ENCODE results near the gene ANKMY1.

ANKMY1 gene

GRCh38 chr2:240590681-240591111 is 32.9 kb upstream of the ANKMY1 start:
- no peak overlapping the region for H3K4me3 ChIP-seq (ENCODE audit: low read depth, low read length)
- H3K4me1 ChIP-seq (ENCODE audit: control insufficient read depth, insufficient read depth, low read length): peaks cover 7% of the 10 kb centered on the region
- POLR2A ChIA-PET: no interaction called here
- H3K36me3 ChIP-seq (ENCODE audit: control insufficient read depth in 2 of 2, insufficient read depth in 1 of 2, low read length in 2 of 2): peaks cover 5 to 53% of the 10 kb centered on the region in 2 experiments; a peak in 2 of 3 replicates
- TF ChIP-seq SCRT1 (tag by site-specific recombination; IDR thresholded peaks at IDR 0.05; ENCODE audit: borderline replicate concordance) (0 out of 2 replicates have a peak, but pooled peaks have one; percentile 13), ZNF449 (tag by site-specific recombination; IDR thresholded peaks at IDR 0.05) (no peak), SCRT2 (tag by site-specific recombination; IDR thresholded peaks at IDR 0.05) (peak; percentile 42), ZBTB8A (tag by site-specific recombination; IDR thresholded peaks at IDR 0.05) (no peak)
- no peaks in the 10 kb centered on the region for H3K9me3 ChIP-seq (ENCODE audit: control insufficient read depth, insufficient read depth, low read depth, low read length)
- no peak overlapping the region for H3K27ac ChIP-seq (ENCODE audit: extremely low read depth, low read depth, low read length)
- CTCF ChIA-PET: no interaction called here

- Histone ChIP-seq H3K4me1 (ENCODE audit: control insufficient read depth, insufficient read depth, low read length) (peaks cover 12% of the 10 kb centered on the region), H3K9me3 (ENCODE audit: control insufficient read depth, insufficient read depth, low read depth, low read length) (no peaks in the 10 kb centered on the region), H3K36me3 (ENCODE audit: control insufficient read depth in 2 of 2, insufficient read depth in 1 of 2, low read length in 2 of 2) (peaks cover 5 to 48% of the 10 kb centered on the region in 2 experiments; a peak in 2 of 3 replicates), H3K27ac (ENCODE audit: extremely low read depth, low read depth, low read length) (no peak overlapping the region), H3K4me3 (ENCODE audit: low read depth, low read length) (no peak overlapping the region)
- TF ChIP-seq ZNF223 (tag by site-specific recombination; IDR thresholded peaks at IDR 0.05): no peak
- ChIA-PET CTCF (no interaction called here), POLR2A (interaction anchor here (1.3 kb wide), 1 partner anchor 10 kb away, joined by 5 read pairs; no protein-coding TSS in a partner anchor)
Observed at GRCh38 chr2:240589850-240590525, 32.2 kb upstream of the ANKMY1 start.

- H3K9me3 ChIP-seq (ENCODE audit: control insufficient read depth, insufficient read depth, low read depth, low read length): no peaks in the 10 kb centered on the region
- no peak overlapping the region for H3K4me3 ChIP-seq (ENCODE audit: low read depth, low read length)
- peaks cover 5 to 51% of the 10 kb centered on the region in 2 experiments; a peak in 2 of 3 replicates for H3K36me3 ChIP-seq (ENCODE audit: control insufficient read depth in 2 of 2, insufficient read depth in 1 of 2, low read length in 2 of 2)
- ChIA-PET POLR2A (interaction anchor here (1.2 to 1.3 kb wide), 2 partner anchors 9 to 28 kb away, joined by 5 read pairs; no protein-coding TSS in a partner anchor), CTCF (interaction anchor here (0.6 to 5.5 kb wide), 2 partner anchors 21 to 23 kb away, joined by 3 to 34 read pairs; no protein-coding TSS in a partner anchor)
- H3K4me1 ChIP-seq (ENCODE audit: control insufficient read depth, insufficient read depth, low read length): peaks cover 13% of the 10 kb centered on the region
- no peak overlapping the region for H3K27ac ChIP-seq (ENCODE audit: extremely low read depth, low read depth, low read length)
- no peak for TF ChIP-seq YY1 (tag by site-specific recombination; IDR thresholded peaks at IDR 0.05)
- TF ChIP-seq KLF9 (tag by site-specific recombination; IDR thresholded peaks at IDR 0.05; ENCODE audit: low read depth): no peak
- TF ChIP-seq TRIM28 (IDR thresholded peaks at IDR 0.05; ENCODE audit: borderline replicate concordance, low read length): no peak
- TF ChIP-seq ZNF169 (tag by site-specific recombination; IDR thresholded peaks at IDR 0.05): no peak
- peak; percentile 46; the same call in 1 of the 2 replicates for TF ChIP-seq ZNF600 (tag by site-specific recombination; IDR thresholded peaks at IDR 0.05)
- TF ChIP-seq GLIS2 (tag by site-specific recombination; IDR thresholded peaks at IDR 0.05): no peak
- no peak for TF ChIP-seq HOXC10 (CRISPR knock-in tag; IDR thresholded peaks at IDR 0.05)
- no peak for TF ChIP-seq ZNF23 (tag by site-specific recombination; IDR thresholded peaks at IDR 0.05; ENCODE audit: borderline replicate concordance)
- no peak for TF ChIP-seq ZNF121 (tag by site-specific recombination; IDR thresholded peaks at IDR 0.05)
- TF ChIP-seq ZNF266 (tag by site-specific recombination; IDR thresholded peaks at IDR 0.05; ENCODE audit: low read depth): no peak
- TF ChIP-seq ZNF747 (tag by site-specific recombination; IDR thresholded peaks at IDR 0.05): no peak
- 0 out of 2 replicates have a peak, but pooled peaks have one; percentile 31 for TF ChIP-seq ZBTB17 (tag by site-specific recombination; IDR thresholded peaks at IDR 0.05)
- TF ChIP-seq ZNF654 (tag by site-specific recombination; IDR thresholded peaks at IDR 0.05; ENCODE audit: low read depth): no peak
- no peak for TF ChIP-seq PRDM10 (tag by site-specific recombination; IDR thresholded peaks at IDR 0.05)
- TF ChIP-seq GFI1B (tag by site-specific recombination; IDR thresholded peaks at IDR 0.05): no peak
- no peak for TF ChIP-seq ZNF571 (tag by site-specific recombination; IDR thresholded peaks at IDR 0.05)
- no peak for TF ChIP-seq MEIS1 (CRISPR knock-in tag; IDR thresholded peaks at IDR 0.05; ENCODE audit: borderline replicate concordance)
- no peak for TF ChIP-seq ZNF623 (tag by site-specific recombination; IDR thresholded peaks at IDR 0.05)
- no peak for TF ChIP-seq ZNF549 (tag by site-specific recombination; IDR thresholded peaks at IDR 0.05)
- TF ChIP-seq ZFP41 (tag by site-specific recombination; IDR thresholded peaks at IDR 0.05; ENCODE audit: borderline replicate concordance): no peak
- peak; percentile 64 for TF ChIP-seq ZIC2 (tag by site-specific recombination; IDR thresholded peaks at IDR 0.05)
- TF ChIP-seq ELK4 (IDR thresholded peaks at IDR 0.05; ENCODE audit: borderline replicate concordance, low read depth, low read length): no peak
Observed at GRCh38 chr2:240589375-240589774, 31.6 kb upstream of the ANKMY1 start.

All from HEK293 (cell line).